ENCODE measurements around the gene KIF22.
"Not testable (repeated sequence)": the region's sequence is repeated elsewhere in the genome, so short reads cannot be mapped to it uniquely, and the experiment has no call there.

Gene KIF22

GRCh38 chr16:29767062-29767461, 23.5 kb upstream of the KIF22 start:
- no peak for DNase-seq

- DNase-seq: no peak
Observed at GRCh38 chr16:29769507-29769906, 21.0 kb upstream of the KIF22 start.

- no peak for DNase-seq
Observed at GRCh38 chr16:29770250-29770929, 20.2 kb upstream of the KIF22 start.

GRCh38 chr16:29772330-29772729, 18.2 kb upstream of the KIF22 start:
- DNase-seq: not testable (repeated sequence)

GRCh38 chr16:29774730-29775129, 15.8 kb upstream of the KIF22 start:
- DNase-seq: no peak

GRCh38 chr16:29775742-29776408, 14.7 kb upstream of the KIF22 start:
- no peak for DNase-seq

GRCh38 chr16:29777576-29778350, 12.8 kb upstream of the KIF22 start, which contains the start of gene ZG16:
Gene ZG16 (plus strand): TSS chr16:29778256. CDS start chr16:29779267, 1,011 bp downstream.
- peak; percentile 23 for DNase-seq

GRCh38 chr16:29779474-29779873, 11.1 kb upstream of the KIF22 start:
- DNase-seq: no peak

- not testable (repeated sequence) for DNase-seq
Observed at GRCh38 chr16:29783094-29783953, 7.2 kb upstream of the KIF22 start.

- no peak for DNase-seq
Observed at GRCh38 chr16:29784157-29784556, 6.4 kb upstream of the KIF22 start.

GRCh38 chr16:29784901-29785500, 5.5 kb upstream of the KIF22 start:
- no peak for DNase-seq

GRCh38 chr16:29787155-29787554, 3.4 kb upstream of the KIF22 start:
- not testable (repeated sequence) for DNase-seq

GRCh38 chr16:29789775-29790182, 772 bp upstream of the KIF22 start:
- DNase-seq: peak; percentile 54

GRCh38 chr16:29790949-29791844, 646 bp downstream of the KIF22 start:
- no peak for DNase-seq

GRCh38 chr16:29791845-29792807, 1.6 kb downstream of the KIF22 start:
- DNase-seq: no peak

GRCh38 chr16:29793153-29793552, 2.6 kb downstream of the KIF22 start:
- DNase-seq: not testable (repeated sequence)

GRCh38 chr16:29794231-29794710, 3.7 kb downstream of the KIF22 start:
- DNase-seq: no peak

GRCh38 chr16:29802416-29802935, 11.9 kb downstream of the KIF22 start:
- no peak for DNase-seq

- no peak for DNase-seq
Observed at GRCh38 chr16:29804020-29804419, 13.5 kb downstream of the KIF22 start.
